HG03354 (cell line): ENCODE results near the gene KSR1.
"Not testable (repeated sequence)": the region's sequence is repeated elsewhere in the genome, so short reads cannot be mapped to it uniquely, and the experiment has no call there.

ENCODE experiments used
- ATAC-seq: cut with Tn5 transposase; IDR thresholded peaks from one replicate; pipeline ENCODE4 v1.9.1; 2021; ENCODE audit warnings: mild to moderate bottlenecking; ENCODE audit not compliant: unreplicated experiment, poor library complexity, severe bottlenecking

Gene KSR1

GRCh38 chr17:27663936-27664605, 207.8 kb downstream of the KSR1 start:
- ATAC-seq = no peak

- ATAC-seq = no peak
These were observed 208.3 kb downstream of the KSR1 start for GRCh38 chr17:27664606-27664965.

DNA sequence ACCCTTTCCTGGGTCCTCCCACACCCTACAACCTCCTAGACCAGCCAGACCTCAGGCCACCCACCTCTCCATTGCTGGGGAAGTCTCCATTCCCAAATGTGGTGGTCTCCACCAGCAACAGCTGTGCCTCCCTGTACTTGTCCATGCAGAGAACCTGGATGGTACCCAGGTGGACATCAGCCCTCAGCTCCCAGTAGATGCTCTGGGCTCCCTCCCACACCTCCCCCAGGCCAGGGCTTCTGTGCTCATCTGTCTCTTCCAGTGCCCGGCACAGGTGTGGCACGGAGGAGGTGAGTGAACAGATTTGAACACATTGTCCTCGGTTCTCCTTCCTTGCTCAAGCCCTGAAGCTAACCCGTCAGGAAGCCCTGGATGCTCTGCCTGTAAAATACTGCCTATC, 209.3 kb downstream of the KSR1 start:
- no peak for ATAC-seq

GRCh38 chr17:27666270-27666669, 210.0 kb downstream of the KSR1 start:
- ATAC-seq = not testable (repeated sequence)

DNA sequence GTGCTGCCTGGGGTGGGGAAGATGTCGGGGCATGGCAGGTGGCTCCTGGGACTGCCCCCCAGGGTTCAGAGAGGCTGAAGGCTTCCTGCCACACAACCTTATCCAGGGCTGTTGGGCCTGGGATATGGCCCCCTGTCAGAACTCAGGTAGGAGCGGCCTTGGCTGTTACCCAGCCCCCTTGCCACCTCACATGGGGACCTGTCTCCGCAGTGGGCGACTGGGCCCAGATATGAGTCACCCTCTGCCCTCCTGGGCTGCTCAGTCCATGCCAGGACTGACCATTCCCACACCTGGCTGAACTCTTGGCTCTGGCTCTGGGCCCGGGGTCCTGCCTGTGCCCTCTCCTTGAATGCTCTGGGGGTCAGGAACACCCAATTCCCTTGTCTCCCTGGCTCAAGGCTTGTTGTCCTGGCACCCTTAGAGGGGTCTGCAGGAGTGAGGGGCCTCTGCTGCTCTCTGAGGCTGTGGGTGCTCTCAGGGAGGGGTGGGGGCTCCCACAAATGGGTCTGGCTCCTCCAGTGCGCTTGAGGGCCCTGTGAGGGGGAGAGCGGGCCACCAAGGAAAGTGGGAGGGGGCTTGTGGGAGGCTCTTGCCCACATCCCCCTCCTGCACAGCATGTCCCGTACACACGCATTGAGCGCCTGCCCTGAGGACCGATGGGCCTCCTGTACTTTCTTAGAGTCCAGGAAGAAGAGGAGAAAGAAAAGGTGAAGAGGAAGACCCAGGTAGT, 210.7 kb downstream of the KSR1 start:
- ATAC-seq = no peak

DNA sequence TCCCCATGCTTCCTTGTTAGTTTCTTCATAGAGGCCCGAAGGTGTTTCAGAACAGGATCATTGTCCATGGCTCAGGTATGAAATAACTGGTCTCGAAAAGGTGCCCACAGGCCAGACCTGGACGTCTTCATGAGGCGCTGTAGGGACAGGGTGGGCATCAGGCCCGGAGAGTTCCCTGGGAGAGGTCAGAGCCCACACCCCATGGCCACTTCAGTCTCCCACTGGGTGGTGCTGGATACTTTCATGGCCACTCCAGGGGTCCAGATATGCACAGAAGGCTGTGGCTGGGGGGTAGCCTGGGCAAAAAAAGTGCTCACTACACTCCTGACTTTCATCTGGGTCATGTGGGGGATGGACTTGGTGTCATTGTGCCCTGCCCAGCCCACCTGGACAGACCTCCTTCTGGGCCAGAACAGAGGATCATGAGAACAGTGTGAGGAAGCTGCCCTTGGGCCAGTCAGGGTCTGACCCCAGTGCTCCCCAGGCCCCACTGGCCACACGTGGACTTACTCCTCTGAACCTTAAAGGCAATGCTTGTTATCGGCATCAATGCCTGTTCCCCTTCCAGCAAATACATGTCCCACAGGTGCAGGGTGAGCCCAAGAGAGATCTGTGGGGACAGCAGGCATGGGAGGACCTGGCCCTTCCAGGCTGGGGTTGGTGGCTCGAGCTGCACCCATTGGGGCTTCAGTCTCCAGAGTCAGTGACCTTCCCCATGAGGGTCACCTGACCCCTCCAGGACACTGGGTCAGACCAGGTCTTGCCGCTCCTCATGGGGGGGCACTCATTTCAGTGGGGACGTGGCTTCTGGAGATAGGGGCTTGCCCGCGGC, 211.6 kb downstream of the KSR1 start:
- no peak for ATAC-seq

- ATAC-seq = no peak
These were observed 212.2 kb downstream of the KSR1 start for GRCh38 chr17:27668488-27668823.

GRCh38 chr17:27669136-27669535, 212.9 kb downstream of the KSR1 start:
- no peak for ATAC-seq

- no peak for ATAC-seq
These were observed 213.6 kb downstream of the KSR1 start for GRCh38 chr17:27669850-27670249.

DNA sequence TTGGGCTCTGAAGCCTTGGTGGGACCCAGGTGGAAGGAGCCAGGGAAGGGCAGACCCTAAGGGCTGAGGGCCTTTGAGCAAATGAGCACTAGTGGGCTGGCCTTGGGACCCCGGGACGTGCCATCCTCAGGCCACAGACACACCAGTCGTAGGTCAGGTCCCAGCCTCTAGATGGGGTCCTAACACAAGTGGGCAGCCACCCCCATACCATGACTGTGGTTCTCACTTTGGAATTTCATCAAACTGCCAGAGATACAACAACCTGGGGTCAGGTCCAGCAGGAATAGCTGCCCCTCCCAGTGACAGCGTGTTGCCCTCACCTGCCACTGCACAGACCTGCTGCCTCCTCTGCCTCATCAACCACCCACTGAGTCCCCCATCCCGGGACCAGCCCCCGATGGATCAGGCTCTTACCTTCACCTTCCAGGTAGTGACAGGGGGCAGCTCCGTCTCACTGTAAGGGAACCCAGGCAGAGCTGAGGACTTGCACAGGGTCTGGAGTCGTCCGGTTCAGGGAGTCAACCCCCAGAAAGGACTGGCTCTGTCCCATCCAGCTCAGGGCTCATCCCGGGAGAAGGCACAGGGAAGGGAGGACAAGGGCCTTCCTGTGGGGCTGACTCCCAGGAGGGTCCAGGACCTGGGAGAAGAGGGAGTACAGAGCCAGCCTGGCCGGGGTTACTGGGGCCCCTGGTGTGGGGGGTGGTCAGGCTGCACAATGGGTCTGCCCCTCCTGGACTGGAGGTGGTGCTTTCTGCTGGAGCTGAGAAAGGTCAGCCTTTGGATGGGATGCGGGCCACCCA, 214.7 kb downstream of the KSR1 start:
- ATAC-seq = no peak

DNA sequence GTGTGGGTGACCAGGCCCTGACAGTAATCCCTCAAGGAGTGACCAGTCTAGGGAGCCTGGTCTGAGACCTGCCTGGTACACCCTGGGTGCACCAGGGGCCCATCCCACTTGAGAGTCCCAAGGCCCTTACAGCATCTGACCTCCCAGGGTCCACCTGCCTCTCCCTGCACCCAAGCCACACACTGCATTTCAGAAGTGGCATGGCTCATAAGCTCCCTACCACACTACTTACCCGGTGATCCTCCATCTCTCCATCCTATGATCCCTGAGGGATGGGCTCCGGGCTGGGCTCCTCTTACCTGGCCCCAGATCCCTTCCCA, 215.3 kb downstream of the KSR1 start:
- ATAC-seq = no peak

DNA sequence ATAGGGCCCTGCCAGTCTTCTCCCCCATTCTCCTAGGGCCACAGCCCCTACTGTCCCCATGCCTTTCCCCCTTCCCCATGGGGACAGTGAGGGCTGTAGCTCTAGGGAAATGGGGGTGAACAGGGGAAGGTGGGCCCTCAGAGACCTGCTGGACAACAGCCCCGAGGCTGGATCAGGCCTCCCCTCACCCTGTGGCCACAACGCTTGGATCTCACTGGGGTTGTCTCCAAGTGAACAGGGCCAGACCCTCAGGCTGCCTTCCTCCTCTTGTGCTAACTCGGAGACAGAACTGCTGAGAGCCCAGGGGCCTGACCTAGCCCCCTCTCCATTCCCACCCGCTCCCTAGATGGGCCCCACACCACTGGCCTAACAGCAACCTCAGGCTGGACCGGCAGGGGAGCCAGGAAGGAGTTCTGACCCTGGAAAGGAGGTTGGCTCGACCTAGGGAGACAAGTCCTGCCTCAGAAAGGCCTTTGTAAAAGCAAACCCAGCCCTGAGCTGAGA, 215.8 kb downstream of the KSR1 start:
- ATAC-seq = not testable (repeated sequence)

- no peak for ATAC-seq
These were observed 218.1 kb downstream of the KSR1 start for GRCh38 chr17:27674335-27674734.
